Smooth muscle cell (in vitro differentiated cells): ENCODE measurements around the gene DOCK2. TPM values are rescaled to one million over a fixed set of nuclear protein-coding genes. Genes with fewer than 3 reads are reported as not detected.

ENCODE experiments used
- DNase-seq: peaks from one replicate; lab custom pipeline; 2025; ENCODE audit not compliant: unreplicated experiment; lab: John Stamatoyannopoulos, UW
- H2AFZ ChIP-seq: fragments of 200-600 bp; sonication (generic); 2 replicates; pipeline ENCODE4 v1.6.0; 2016; ENCODE audit warnings: antibody characterized with exemption, low read depth, mild to moderate bottlenecking
- H3F3A ChIP-seq: fragments of 200-600 bp; sonication (generic); 2 replicates; pipeline ENCODE4 v1.6.0; 2017; ENCODE audit warnings: antibody characterized with exemption, low read depth
- H3K27ac ChIP-seq: fragments of 200-600 bp; sonication (generic); 2 replicates; pipeline ENCODE4 v1.5.1; 2016; ENCODE audit warnings: low read depth, mild to moderate bottlenecking
- H3K27me3 ChIP-seq: fragments of 200-600 bp; sonication (generic); 2 replicates; pipeline ENCODE4 v1.6.1; 2016; ENCODE audit warnings: low read depth, mild to moderate bottlenecking
- H3K36me3 ChIP-seq: fragments of 200-600 bp; sonication (generic); 2 replicates; pipeline ENCODE4 v1.5.1; 2016; ENCODE audit warnings: low read depth
- H3K4me1 ChIP-seq: fragments of 200-600 bp; sonication (generic); 2 replicates; pipeline ENCODE4 v1.5.1; 2016; ENCODE audit warnings: low read depth
- H3K4me2 ChIP-seq: fragments of 200-600 bp; sonication (generic); 2 replicates; pipeline ENCODE4 v1.6.0; 2016; ENCODE audit warnings: mild to moderate bottlenecking
- H3K4me3 ChIP-seq: fragments of 200-600 bp; sonication (generic); 2 replicates; pipeline ENCODE4 v1.5.1; 2016; ENCODE audit warnings: mild to moderate bottlenecking
- H3K79me2 ChIP-seq: fragments of 200-600 bp; sonication (generic); 2 replicates; pipeline ENCODE4 v1.6.0; 2016; ENCODE audit warnings: low read depth, mild to moderate bottlenecking
- H3K9ac ChIP-seq: fragments of 200-600 bp; sonication (generic); 2 replicates; pipeline ENCODE4 v1.6.0; 2016; ENCODE audit warnings: low read depth
- H3K9me3 ChIP-seq: fragments of 200-600 bp; sonication (generic); replicated peaks from 2 replicates; pipeline ENCODE4 v1.5.1; 2016; ENCODE audit warnings: low read depth
- H4K20me1 ChIP-seq: fragments of 200-600 bp; sonication (generic); 2 replicates; pipeline ENCODE4 v1.6.0; 2016; ENCODE audit warnings: low read depth
- WGBS: methylation state at CpG from one replicate; pipeline ENCODE4 v1.1.7; 2016; ENCODE audit warnings: low lambda C conversion rate; 5-methylcytosine and 5-hydroxymethylcytosine counted together
- polyA plus RNA-seq: library from polyadenylated mRNA; unstranded; fragments of >200 nt; fragmentation: Nextera tagmentation; extraction: Ambion mirVana; gene quantifications from 2 replicates; pipeline ENCODE4 v1.2.1, GENCODE V29; 2016
- total RNA-seq: library from RNA; depleted of rRNA; stranded (reverse); fragments of >200 nt; gene quantifications from 2 replicates; pipeline ENCODE4 v1.2.3, GENCODE V29; 2014
- TF ChIP-seq, protein P1 (sequence below): fragments of 200-600 bp; sonication (generic); IDR thresholded peaks from 2 replicates; pipeline ENCODE4 v1.5.1; 2017; ENCODE audit warnings: borderline replicate concordance, mild to moderate bottlenecking, antibody characterized with exemption; ENCODE audit not compliant: insufficient read depth, poor library complexity, severe bottlenecking

The DOCK2 gene
- total and polyA plus RNA-seq, 2 experiments from 2014 or later, result 0.73 to 3.0 TPM

- no peaks in the 10 kb centered on the region for H3K27me3 ChIP-seq
- TF ChIP-seq, protein P1, sequence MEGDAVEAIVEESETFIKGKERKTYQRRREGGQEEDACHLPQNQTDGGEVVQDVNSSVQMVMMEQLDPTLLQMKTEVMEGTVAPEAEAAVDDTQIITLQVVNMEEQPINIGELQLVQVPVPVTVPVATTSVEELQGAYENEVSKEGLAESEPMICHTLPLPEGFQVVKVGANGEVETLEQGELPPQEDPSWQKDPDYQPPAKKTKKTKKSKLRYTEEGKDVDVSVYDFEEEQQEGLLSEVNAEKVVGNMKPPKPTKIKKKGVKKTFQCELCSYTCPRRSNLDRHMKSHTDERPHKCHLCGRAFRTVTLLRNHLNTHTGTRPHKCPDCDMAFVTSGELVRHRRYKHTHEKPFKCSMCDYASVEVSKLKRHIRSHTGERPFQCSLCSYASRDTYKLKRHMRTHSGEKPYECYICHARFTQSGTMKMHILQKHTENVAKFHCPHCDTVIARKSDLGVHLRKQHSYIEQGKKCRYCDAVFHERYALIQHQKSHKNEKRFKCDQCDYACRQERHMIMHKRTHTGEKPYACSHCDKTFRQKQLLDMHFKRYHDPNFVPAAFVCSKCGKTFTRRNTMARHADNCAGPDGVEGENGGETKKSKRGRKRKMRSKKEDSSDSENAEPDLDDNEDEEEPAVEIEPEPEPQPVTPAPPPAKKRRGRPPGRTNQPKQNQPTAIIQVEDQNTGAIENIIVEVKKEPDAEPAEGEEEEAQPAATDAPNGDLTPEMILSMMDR, result no peak
- H3K4me2 ChIP-seq, result no peak overlapping the region
- H3K9ac ChIP-seq, result no peak overlapping the region
- H3K79me2 ChIP-seq, result no peaks in the 10 kb centered on the region
- DNase-seq, result no peak
- H3K4me1 ChIP-seq, result no peaks in the 10 kb centered on the region
- no peaks in the 10 kb centered on the region for H4K20me1 ChIP-seq
- H2AFZ ChIP-seq, result no peak overlapping the region
- H3K9me3 ChIP-seq, result no peaks in the 10 kb centered on the region
- no peak overlapping the region for H3K4me3 ChIP-seq
- H3F3A ChIP-seq, result no peaks in the 10 kb centered on the region
- 95% methylated on average over 4 of the region's 4 CpGs for WGBS
- H3K27ac ChIP-seq, result no peak overlapping the region
- H3K36me3 ChIP-seq, result no peaks in the 10 kb centered on the region
Measured at GRCh38 chr5:169886677-169887076, 249.6 kb downstream of the DOCK2 start.

DNA sequence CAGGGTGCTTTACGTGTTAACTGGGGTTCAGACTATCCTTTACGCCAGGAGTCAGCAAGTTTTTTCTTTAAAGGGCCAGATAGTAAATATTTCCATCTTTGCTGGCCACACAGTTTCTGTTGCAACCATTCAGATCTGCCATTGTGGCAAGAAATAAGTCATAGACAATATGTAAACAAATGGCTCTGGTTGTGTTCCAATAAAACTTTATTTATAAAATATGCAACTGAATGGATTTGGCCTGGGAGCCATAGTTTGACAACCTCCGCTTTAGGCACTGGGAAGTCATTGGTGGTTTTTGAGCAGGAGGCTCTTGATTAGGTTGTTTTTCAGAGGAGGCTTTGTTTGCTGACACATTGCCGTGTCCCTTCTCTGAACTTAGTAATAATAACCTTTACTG lies 252.5 kb downstream of the DOCK2 start:
- no peak overlapping the region for H3K9ac ChIP-seq

GRCh38 chr5:169893010-169893409 lies 255.9 kb downstream of the DOCK2 start:
- H3K27me3 ChIP-seq, result no peaks in the 10 kb centered on the region
- H3K36me3 ChIP-seq, result no peaks in the 10 kb centered on the region
- H3K27ac ChIP-seq, result no peak overlapping the region
- no peak for DNase-seq
- H3K79me2 ChIP-seq, result no peaks in the 10 kb centered on the region
- no peaks in the 10 kb centered on the region for H4K20me1 ChIP-seq
- H3K4me2 ChIP-seq, result no peak overlapping the region
- no peaks in the 10 kb centered on the region for H3K9me3 ChIP-seq
- no peak overlapping the region for H2AFZ ChIP-seq
- no peak overlapping the region for H3K9ac ChIP-seq
- H3K4me3 ChIP-seq, result no peak overlapping the region
- no peaks in the 10 kb centered on the region for H3K4me1 ChIP-seq
- TF ChIP-seq, protein P1, result no peak
- no peaks in the 10 kb centered on the region for H3F3A ChIP-seq

More for the DNA sequence above, 252.5 kb downstream of the DOCK2 start:
- 81% methylated on average over 4 of the region's 4 CpGs for WGBS
- no peaks in the 10 kb centered on the region for H3K79me2 ChIP-seq
- no peaks in the 10 kb centered on the region for H3K36me3 ChIP-seq
- H3K27me3 ChIP-seq, result no peaks in the 10 kb centered on the region
- no peak overlapping the region for H3K4me2 ChIP-seq
- H2AFZ ChIP-seq, result no peak overlapping the region
- H3K4me1 ChIP-seq, result no peaks in the 10 kb centered on the region
- no peaks in the 10 kb centered on the region for H4K20me1 ChIP-seq
- H3F3A ChIP-seq, result no peaks in the 10 kb centered on the region
- H3K27ac ChIP-seq, result no peak overlapping the region
- no peak overlapping the region for H3K4me3 ChIP-seq
- H3K9me3 ChIP-seq, result no peaks in the 10 kb centered on the region
- TF ChIP-seq, protein P1, result no peak
- no peak for DNase-seq

DNA sequence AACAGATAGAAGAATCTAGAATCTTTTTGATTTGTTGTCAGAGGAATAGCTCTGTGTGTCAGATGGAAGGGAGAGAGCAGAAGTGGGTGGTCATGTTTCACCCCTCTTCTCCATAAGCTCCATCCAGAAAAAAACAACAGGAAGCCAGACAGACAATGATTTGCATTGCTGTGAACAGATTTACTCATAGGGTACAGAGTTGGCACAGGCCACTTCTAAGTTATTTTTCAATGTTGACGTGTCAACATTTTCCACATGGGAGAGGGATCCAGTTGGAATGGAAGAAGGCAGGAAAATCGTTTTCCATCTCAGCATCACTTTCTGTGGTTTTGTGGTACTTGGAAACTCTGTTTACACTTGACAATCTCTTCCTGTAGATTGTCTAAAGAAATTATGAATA lies 256.5 kb downstream of the DOCK2 start:
- Histone ChIP-seq H3K9ac (no peak overlapping the region), H3K36me3 (no peaks in the 10 kb centered on the region), H3K4me2 (no peak overlapping the region), H3K27me3 (peaks cover 2% of the 10 kb centered on the region), H2AFZ (no peak overlapping the region), H3K9me3 (no peaks in the 10 kb centered on the region), H3K4me1 (no peaks in the 10 kb centered on the region), H3F3A (no peaks in the 10 kb centered on the region), H4K20me1 (no peaks in the 10 kb centered on the region), H3K27ac (no peak overlapping the region), H3K79me2 (no peaks in the 10 kb centered on the region), H3K4me3 (no peak overlapping the region)
- TF ChIP-seq, protein P1, result no peak
- WGBS, result 30% methylated on average over 2 of the region's 2 CpGs
- no peak for DNase-seq
